ENCODE measurements around the gene SSNA1.

Gene SSNA1, protein sequence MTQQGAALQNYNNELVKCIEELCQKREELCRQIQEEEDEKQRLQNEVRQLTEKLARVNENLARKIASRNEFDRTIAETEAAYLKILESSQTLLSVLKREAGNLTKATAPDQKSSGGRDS

DNA sequence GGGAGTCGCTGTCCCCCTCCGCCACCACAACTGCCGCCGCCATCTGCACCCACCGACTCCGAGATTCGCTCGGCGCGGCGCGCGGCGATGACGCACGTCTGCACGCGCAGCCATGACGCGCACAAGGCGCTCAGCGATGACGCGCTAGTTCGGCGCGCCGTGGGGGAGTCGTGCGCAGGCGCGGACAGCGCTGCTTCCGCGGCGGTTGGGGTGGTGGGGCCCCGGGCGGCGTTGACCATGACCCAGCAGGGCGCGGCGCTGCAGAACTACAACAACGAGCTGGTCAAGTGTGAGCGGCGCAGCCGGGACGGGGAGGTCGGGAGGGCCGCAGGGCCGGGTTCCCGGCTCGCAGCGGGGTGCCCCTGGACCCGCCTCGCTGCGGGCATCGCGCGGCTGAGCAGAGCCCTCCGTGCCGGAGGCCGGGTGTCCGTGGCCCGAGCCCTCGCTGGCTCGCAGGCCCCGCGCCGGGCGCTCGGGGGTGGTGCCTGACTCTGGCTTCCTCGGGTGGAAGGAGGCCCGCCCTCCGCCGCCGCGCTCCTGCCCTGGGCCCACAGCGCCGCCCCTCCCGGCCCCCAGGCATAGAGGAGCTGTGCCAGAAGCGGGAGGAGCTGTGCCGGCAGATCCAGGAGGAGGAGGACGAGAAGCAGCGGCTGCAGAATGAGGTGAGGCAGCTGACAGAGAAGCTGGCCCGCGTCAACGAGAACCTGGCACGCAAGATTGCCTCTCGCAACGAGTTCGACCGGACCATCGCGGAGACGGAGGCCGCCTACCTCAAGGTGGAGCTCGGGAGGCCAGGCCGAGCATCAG, at the start of gene SSNA1, which contains the start of gene ANAPC2:
SSNA1 (plus strand) TSS at position 187 of the 807 bp plus-strand sequence; CDS start at position 238, 51 bp downstream.
ANAPC2 (minus strand) TSS at position 71 of the 807 bp plus-strand sequence; CDS start at position 43, 28 bp downstream.
- DNase-seq: peak; percentile 30

DNA sequence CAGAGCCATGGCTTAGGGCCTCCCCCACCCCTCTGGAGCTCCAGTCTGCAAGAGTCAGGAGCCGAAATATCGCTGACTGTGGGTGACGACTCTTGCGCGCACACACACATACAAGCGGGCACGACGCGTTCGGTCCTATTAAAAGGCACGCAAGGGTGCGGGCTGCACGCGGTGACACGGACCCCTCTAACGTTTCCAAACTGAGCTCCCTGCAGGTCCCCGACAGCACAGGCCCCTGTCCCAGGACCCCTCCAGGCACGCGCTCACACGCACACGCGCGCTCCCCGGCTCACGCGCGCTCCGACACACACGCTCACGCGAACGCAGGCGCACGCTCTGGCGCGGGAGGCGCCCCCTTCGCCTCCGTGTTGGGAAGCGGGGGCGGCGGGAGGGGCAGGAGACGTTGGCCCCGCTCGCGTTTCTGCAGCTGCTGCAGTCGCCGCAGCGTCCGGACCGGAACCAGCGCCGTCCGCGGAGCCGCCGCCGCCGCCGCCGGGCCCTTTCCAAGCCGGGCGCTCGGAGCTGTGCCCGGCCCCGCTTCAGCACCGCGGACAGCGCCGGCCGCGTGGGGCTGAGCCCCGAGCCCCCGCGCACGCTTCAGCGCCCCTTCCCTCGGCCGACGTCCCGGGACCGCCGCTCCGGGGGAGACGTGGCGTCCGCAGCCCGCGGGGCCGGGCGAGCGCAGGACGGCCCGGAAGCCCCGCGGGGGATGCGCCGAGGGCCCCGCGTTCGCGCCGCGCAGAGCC, 49.6 kb upstream of the SSNA1 start, which contains the start of gene GRIN1:
GRIN1 (plus strand) TSS at position 433 of the 746 bp plus-strand sequence. CDS start 333 bp downstream, outside the sequence.
- no peak for DNase-seq

DNA sequence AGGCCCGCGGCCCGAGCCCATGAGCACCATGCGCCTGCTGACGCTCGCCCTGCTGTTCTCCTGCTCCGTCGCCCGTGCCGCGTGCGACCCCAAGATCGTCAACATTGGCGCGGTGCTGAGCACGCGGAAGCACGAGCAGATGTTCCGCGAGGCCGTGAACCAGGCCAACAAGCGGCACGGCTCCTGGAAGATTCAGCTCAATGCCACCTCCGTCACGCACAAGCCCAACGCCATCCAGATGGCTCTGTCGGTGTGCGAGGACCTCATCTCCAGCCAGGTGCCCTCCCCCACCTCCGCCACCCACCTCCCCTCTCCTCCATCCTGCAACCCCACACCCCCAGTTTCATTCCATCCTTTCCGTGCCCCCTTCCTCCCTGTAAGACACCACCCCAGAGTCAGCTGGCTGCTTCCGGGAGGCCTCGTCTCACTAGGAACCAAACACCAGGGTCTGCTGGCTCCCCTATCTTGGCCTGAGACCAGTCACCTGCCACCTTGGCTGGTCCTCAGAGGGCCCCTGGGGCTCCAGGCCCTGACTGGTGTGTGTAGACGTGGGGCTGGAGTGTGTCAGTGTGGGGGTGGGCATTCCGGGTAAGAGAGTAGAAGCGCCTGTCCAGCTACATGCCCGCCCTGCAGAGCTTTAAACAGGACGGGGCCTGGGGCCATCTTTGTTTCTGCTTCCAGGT, 48.9 kb upstream of the SSNA1 start:
- DNase-seq: no peak

DNA sequence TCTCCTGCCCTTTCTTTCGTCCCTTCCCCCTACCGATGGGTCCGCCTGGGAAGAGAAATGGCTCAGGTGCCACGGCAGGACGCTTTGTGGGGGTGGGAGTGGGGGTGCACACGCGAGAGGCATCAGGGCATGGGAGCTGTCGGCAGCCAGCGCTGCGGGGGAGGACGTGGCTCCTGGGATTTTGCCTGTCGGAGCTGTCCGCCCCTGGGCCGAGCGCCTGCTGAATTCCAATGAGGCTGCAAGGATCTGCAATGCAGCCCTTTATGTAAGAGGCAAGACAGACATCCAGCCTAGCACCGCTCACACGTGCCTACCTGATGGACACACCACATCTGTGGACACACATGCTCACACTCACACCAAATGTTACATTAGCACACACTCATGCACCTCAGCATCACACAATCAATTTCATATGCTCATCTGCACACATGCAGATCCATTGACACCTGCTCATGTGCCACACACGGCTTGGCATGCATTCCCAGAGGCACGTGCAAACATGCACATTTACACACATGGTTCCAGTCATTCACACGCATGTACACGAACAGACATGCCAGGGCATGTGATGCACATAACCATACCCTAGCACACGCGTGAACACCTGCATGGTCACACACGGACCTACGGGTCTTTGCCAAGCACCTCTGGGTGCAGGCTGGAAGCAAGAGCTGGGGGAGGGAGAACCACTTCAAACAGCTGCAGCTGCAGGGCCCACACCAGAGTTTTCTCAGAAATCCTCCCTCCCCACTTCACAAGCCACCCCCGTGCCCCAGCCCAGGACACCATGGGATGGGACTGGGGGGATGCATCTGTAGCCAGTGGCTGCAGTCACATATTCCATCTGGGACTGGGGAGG, 48.1 kb upstream of the SSNA1 start:
- no peak for DNase-seq

DNA sequence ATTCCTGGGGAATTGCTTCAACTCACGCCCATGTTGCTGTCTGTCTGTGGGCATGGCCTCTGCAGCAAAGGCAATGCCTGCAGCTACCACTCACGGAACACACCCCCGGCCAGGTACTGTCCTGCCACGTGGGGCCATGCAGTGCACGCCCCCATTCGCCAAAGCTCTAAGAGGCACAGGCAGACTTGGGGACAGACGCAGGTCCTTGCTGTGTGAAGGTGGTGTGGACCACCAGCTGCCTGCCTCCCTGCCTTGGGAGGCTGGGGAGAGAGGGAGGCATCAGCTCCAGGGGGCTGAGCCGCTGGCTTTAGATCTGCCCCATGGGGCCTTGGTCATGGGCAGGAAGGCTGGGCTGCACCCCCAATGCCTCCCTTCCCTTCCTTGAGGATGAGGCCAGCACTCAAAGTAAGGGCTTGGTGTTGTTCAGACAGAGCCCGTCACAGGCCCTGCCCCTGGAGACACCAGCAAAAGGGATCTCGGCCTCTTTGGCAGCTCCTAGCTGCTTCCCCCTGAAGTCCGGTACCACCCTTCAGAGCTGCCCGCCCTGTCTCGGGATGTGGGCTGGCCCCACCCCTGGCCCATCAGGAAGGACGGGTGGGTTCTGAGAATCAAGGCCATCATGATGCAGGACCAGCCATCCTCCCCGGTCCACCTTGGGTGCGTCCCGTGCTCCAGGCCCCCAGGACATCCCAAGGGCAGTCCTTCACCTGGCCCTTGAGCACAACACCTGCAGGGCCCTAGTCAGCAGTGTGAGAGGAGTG, 47.2 kb upstream of the SSNA1 start:
- DNase-seq: no peak

DNA sequence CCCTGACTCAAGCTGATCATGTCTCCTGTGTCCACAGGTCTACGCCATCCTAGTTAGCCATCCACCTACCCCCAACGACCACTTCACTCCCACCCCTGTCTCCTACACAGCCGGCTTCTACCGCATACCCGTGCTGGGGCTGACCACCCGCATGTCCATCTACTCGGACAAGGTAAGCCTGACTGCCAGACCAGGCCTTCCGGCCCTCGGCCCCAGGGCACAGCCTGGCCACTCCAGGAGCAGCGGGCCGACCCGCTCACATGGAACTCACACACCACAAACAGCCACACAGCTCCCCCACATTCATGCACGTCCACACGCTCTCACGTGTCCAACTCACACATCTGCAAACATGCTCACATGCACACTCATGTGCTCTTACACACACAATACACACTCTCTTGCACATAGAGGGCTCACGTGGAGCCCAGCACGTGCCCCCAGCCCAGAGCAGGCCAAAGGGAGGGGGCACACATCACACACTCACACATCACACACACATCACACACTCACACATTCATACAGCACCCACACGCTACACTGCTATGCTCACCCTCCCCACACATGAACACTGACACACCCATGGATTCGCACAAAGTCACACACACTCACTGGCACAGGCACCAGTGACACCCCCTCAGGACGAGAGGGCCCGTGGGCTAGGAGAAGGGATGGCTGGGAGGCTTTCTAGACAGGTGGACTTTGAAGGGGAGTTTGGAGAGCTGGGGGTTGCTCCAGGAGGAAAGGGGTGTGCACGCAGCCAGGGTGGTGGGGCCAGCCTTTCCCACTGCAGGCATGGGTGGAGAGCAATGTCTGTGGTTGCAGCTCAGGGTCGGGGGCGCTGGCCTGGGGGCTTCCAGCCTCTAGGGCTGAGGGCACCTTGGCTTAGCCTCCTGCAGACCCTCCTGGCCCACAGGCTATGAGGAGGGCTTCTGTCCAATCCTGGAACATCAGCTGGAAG, 46.2 kb upstream of the SSNA1 start:
- DNase-seq: no peak

DNA sequence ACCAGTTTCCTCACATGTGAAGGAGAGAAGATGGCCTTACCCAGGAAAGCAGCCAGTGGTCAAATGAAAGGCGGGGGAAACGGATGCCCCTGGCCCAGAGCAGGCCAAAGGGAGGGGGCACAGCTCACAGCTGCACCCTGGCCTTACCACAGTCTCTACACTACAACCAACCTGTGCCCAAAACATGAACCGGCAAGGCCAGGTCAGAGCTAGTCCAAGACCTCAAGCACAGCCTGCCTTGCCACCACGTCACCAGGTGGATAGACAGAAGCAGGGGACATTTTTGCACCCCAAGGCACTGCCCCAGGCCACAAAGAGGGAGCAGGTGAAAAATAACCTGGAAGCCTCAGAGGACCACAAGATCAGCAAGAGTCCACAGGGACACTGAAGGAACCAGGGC, 45.0 kb upstream of the SSNA1 start:
- no peak for DNase-seq

DNA sequence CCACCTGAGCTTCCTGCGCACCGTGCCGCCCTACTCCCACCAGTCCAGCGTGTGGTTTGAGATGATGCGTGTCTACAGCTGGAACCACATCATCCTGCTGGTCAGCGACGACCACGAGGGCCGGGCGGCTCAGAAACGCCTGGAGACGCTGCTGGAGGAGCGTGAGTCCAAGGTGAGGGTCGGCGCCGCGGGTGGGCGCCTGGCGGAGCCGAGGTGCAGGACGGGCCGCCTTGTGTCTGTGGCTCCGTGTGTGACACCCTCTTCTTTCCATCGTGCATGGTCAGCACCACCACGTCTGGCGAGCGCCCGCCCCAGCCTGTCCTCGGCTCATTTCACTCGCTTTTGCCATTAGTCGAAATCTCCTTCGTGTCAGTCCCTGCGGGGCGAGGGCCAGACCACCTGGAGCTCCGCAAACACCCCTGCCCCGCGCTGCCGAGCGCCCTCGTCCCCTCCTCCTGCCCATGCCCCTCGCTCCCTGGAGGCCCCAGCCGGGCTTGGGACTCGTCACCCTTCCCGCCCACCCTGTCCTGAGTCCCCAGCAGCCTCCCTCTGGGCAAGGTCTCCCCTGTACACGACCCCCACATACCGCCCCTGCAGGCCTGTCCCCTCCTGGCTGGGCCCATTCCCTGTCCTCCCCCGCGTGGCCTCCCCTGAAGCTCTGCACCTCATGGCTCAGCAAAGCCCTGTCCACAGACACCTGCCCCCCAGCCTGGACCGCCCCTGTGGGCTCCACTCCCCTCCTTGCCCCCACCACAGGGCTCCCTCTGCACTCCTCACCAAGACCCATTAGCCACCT, 42.5 kb upstream of the SSNA1 start:
- DNase-seq: no peak

DNA sequence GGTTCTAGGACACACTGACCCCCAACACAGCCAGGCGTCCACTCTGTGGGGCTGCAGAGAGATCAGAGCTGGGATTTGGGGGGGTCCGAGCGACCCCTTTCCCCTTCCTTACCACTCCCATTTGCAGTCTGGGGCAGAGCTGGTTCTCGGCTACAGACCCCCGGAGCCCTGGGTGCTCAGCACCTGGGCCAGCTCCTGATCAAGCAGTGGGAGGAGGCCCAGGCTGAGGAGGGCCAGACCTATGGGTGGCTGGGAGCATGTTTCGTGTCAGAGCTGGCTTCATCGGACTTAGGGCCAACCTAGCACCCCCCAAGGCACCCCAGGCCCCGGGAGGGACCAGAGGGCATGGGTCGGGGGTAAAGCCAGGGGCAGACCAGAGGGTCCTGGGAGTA, 42.0 kb upstream of the SSNA1 start:
- DNase-seq: no peak

DNA sequence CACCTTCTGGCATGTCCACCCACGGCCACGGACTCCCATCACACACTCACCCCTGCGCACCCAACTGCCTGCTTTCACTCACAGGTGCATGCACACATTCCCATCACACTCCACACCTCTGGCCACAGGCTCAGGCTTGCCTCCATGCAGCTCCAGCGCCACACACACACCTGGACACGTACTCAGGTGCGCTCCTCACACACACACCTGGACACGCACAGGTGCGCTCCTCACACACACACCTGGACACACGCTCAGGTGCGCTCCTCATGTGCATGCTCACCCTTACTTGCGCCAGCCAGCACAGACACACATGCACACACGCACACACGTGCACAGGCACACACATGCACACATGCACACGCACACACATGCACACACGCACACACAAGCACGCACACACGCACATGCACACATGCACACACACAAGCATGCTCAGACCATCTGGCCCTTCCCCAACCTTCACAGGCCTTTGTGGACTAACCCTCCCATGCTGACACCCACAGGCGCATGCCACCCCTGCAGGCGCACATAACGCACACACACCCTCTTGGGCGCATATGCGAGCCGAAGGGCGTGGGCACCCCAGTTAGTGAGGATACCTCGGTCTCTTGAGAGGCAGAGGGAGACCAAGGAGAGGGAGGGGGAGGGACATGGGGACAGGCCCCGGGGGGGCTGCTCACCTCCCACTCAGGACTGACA, 41.2 kb upstream of the SSNA1 start:
- DNase-seq: no peak

DNA sequence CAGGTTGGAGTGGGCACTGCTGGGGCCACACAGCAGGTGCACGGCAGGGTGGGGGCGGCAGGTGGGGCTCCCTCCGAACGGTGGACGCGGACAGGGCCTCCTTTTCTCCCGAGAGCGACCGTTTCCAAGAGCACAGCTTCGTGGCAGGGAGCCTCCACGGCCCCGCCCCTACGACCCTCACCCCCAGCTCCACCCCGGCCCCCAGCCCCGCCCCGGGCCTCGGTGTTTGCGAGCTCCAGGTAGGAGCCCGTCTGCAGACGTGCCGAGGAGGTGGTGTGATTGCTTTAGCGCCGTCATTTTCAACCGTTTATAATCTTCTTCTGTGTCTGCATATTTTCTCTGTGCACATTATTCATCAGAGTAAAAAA, 40.7 kb upstream of the SSNA1 start:
- no peak for DNase-seq

DNA sequence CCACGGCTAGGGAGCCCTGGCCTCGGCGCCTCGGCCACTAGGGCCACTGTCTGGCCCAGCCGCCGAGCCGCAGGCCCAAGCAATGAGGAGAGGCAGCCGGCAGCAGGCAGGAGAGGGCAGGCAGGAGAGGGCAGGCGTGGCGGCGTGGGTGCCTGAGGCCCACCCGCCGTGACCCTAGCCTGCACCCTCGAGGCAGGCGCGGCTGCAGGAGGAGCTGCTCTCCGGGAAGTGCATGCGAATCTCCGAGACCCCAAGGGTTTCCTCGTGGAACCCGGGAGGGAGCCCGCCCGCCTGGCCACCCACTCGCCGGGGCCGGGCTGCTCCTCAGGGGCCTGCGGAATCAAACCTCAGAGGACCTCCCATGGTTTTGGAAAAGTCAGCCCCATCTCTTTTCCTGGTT, 40.2 kb upstream of the SSNA1 start:
- no peak for DNase-seq

DNA sequence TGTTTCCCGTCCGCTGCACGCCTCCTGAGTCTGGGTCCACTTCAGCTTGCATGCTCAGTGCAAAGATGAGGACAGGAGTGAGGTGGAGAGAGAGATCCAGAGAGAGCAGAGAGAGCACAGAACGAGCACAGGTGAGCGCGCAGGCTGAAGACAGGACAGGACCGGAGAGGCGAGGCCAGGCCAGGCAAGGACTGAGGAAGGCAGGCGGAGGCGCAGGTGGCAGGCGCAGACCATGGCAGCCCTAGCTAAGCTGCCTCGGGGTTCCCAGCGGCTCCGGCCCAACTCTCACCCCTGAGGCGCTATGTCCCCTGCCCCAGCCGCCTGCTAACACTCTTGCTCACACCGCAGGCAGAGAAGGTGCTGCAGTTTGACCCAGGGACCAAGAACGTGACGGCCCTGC, 39.8 kb upstream of the SSNA1 start:
- no peak for DNase-seq

DNA sequence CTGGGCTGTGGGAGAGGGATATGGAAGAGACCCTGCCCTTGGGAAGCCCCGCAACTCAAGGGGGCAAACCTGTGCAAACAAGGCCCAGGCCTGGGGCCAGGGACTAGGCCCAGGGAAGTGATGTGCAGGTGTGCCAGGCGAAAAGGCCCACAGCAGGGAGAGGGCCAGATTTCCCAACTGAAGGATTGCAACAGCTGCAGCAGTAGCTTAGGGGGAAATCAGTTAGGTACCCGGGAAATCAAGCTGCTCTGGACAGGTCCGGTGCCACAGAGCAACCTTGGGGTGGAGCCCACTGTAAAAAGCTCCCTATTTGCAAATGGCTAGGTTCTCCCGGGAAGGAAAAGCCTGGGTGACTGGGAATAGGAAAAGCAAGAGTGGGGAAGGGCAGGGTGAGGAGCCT, 39.1 kb upstream of the SSNA1 start:
- DNase-seq: no peak

DNA sequence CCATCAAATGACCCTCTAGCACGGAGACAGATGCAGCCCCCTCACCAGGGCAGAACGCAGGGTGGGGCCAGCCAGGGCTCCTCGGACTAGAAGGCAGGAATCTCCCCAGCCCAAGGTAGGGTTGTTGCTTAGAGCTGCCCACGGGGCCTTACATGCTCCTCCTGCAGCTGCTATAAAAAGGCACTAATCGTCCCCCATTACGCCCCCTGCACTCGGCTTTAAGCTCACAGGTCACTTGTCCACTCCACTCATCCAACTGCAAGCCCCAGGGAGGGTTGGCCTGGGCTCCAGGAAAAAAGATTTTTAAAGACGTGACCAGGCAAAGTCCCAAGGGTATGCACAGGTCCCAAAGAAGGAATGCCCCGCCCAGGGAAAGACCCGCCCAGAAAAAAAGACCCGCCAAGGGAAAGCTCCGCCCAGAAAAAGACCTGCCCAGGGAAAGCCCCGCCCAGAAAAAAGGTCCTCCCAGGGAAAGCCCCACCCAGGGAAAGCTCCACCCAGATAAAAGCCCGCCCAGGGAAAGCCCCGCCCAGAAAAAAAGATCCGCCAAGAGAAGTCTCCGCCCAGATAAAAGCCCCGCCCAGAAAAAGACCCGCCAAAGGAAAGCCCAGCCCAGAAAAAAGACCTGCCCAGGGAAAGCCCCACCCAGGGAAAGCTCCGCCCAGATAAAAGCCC, 38.4 kb upstream of the SSNA1 start:
- DNase-seq: no peak

DNA sequence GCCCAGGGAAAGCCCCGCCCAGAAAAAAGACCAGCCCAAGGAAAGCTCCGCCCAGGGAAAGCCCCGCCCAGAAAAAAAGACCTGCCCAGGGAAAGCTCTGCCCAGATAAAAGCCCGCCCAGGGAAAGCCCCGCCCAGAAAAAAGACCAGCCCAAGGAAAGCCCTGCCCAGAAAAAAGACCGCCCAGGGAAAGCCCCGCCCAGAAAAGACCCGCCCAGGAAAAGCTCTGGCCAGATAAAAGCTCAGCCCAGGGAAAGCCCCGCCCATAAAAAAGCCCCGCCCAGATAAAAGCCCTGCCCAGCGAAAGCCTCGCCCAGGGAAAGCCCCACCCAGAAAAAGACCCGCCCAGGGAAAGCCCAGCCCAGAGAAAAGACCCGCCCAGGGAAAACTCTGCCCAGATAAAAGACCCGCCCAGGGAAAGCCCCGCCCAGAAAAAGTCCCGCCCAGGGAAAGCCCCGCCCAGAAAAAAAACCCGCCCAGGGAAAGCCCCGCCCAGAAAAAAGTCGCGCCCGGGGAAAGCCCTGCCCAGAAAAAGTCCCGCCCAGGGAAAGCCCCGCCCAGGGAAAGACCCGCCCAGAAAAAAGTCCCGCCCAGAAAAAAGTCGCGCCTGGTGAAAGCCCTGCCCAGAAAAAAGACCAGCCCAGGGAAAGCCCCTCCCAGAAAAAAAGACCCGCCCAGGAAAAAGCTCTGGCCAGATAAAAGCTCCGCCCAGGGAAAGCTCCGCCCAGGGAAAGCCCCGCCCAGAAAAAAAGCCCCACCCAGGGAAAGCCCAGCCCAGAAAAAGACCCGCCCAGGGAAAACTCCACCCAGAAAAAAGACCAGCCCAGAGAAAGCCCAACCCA, 37.6 kb upstream of the SSNA1 start:
- DNase-seq: no peak

DNA sequence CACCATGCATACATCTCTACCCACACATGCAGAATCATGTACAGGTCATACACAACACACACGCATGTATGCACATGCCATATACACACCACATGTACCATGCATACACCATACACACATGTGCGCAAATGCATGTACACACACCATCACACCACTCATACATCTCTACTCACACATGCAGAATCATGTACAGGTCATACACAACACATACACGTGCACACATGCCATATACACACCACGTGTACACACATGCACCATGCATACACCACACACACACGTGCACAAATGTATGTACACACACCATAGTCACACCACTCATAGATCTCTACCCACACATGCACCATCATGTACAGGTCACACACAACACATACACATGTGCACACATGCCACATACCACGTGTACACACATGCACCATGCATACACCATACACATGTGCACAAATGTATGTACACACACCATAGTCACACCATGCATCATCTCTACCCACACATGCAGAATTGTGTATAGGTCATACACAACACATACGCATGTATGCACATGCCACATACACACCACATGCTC, 35.6 kb upstream of the SSNA1 start:
- no peak for DNase-seq
